Immature natural killer cell (primary cell): ENCODE results near the gene PPP2R2B. TPM values are rescaled to one million over a fixed set of nuclear protein-coding genes. Genes with fewer than 3 reads are reported as not detected.

Experiments
- DNase-seq, 3 donors: peaks; one replicate each; pipeline ENCODE4 v3.0.0; 2022; ENCODE audit warnings: mixed read lengths in 1 of 3
- H3K27ac Mint-ChIP-seq, 6 donors: one replicate each; pipeline ENCODE4 v1.8.0; 2020; ENCODE audit warnings: mixed read lengths in 6 of 6, mild to moderate bottlenecking in 5 of 6, inconsistent platforms in 4 of 6, moderate library complexity in 3 of 6
- H3K27me3 Mint-ChIP-seq, 3 donors: one replicate each; pipeline ENCODE4 v1.8.0; 2020 to 2021; ENCODE audit warnings: low read depth in 3 of 3, mild to moderate bottlenecking in 3 of 3, mixed read lengths in 3 of 3, moderate library complexity in 3 of 3, inconsistent platforms in 1 of 3
- H3K36me3 Mint-ChIP-seq, 3 donors: one replicate each; pipeline ENCODE4 v1.8.0; 2020; ENCODE audit warnings: mixed read lengths in 3 of 3, inconsistent platforms in 2 of 3, mild to moderate bottlenecking in 2 of 3
- H3K4me1 Mint-ChIP-seq, 2 donors: one replicate each; pipeline ENCODE4 v1.8.0; 2020; ENCODE audit warnings: inconsistent platforms in 2 of 2, mild to moderate bottlenecking in 2 of 2, mixed read lengths in 2 of 2, moderate library complexity in 1 of 2
- H3K4me3 Mint-ChIP-seq, 5 donors: one replicate each; pipeline ENCODE4 v1.8.0; 2020; ENCODE audit warnings: mild to moderate bottlenecking in 5 of 5, mixed read lengths in 5 of 5, inconsistent platforms in 3 of 5, moderate library complexity in 3 of 5
- H3K9me3 Mint-ChIP-seq, 6 donors: one replicate each; pipeline ENCODE4 v1.8.0; 2020; ENCODE audit warnings: mild to moderate bottlenecking in 6 of 6, mixed read lengths in 6 of 6, inconsistent platforms in 4 of 6, moderate library complexity in 3 of 6
- polyA plus RNA-seq, 3 donors: library from polyadenylated mRNA; unstranded; fragments of 300-500 nt; fragmentation: Illumina TruSeq; gene quantifications; one replicate each; pipeline ENCODE4 v1.2.3, GENCODE V29; 2021

PPP2R2B gene
- 10 to 100 TPM; 35.6 to 62.3 (median 41.0) TPM for polyA plus RNA-seq

DNA sequence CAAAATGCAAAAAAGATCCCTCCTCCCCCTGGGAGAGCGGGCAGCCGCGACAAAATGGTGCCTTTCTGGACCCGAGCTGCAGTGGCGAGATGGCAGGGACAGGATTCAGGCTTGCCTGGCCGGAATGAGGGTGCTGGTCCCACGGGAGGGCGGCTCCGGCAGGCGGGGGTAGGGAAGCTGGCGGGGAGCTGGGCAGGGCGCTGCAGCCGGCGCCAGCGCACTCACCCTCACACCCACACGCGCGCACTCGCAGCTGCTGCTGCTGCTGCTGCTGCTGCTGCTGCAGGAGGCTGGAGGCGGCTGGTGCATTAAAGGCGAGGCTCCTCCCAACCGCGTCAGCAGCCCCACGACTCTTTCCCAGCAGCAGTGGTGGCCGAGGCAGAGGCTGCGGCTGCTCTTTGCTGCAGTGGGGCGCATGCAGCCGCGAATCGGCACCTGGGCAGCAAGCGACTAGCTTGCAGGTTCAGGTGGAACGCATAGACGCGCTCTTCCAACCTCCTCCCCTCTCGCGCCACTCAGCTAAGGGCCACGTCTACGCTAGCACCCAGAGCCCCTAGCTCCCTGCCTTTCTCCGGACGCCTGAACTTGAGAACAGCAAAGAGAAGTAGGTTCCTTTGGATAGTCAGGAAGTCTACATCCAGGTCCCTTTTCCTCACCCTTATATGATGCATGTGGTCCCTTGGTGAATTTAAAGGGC is at the start of gene PPP2R2B:
PPP2R2B (minus strand) TSS at position 282 of the 697 bp plus-strand sequence.
- no peaks in the 10 kb centered on the region for H3K9me3 Mint-ChIP-seq
- H3K4me3 Mint-ChIP-seq, result peak within 1 kb of the TSS; percentile 96 to 98 (median 97)
- peak; percentile 48 to 71 (median 64) for DNase-seq
- peak within 1 kb of the TSS; percentile 83 to 94 (median 90) for H3K27ac Mint-ChIP-seq
- H3K27me3 Mint-ChIP-seq, result peaks cover 2 to 3% (median 2%) of the 10 kb centered on the region in 3 donors
- peaks cover 0 to 6% (median 3%) of the 10 kb centered on the region in 3 donors for H3K36me3 Mint-ChIP-seq
- H3K4me1 Mint-ChIP-seq, result peaks cover 35 to 44% of the 10 kb centered on the region in 2 donors

DNA sequence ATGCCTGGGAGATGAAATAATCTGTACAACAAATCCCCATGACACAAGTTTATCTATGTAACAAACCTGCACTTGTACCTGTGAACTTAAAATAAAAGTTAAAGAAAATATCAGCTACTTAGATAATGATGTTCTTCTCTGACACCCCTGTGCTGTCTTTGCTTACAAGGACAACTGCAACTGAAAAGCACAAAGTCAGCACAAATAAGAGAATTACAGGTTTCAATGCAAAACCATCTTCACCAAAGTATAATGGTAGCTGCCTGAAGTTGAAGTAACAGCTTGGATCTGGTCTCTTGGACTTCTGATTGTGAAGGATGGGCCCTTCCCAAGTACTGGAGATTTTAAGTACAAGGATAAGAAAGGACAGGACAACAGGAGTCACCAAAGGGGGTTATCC is 45.6 kb upstream of the PPP2R2B start:
- H3K4me3 Mint-ChIP-seq, result no peak overlapping the region
- H3K4me1 Mint-ChIP-seq, result peaks cover 4 to 5% of the 10 kb centered on the region in 2 donors
- peaks cover 0 to 2% (median 2%) of the 10 kb centered on the region in 3 donors for H3K27me3 Mint-ChIP-seq
- no peaks in the 10 kb centered on the region for H3K9me3 Mint-ChIP-seq
- no peaks in the 10 kb centered on the region for H3K36me3 Mint-ChIP-seq
- H3K27ac Mint-ChIP-seq, result no peak overlapping the region
- DNase-seq, result no peak

DNA sequence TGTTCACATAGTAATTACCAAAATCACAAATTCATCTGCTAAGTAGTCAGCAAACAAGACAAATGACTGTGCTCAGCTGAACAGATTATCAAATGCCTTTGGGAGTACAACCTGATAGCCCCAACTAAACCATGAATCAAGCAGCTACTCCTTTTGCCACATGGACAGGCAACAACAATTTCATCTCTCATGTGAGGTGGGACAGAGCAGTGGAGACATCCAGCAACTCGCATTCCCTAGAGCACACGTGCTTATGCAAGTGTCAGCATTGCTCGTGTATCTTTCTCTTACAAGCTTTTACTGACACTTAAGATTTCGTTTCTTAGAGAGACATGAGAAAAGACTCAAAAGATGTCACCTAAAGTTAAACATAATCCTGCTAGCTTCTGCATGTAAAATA is 42.7 kb upstream of the PPP2R2B start:
- Mint-ChIP-seq H3K4me3 (no peak overlapping the region), H3K27ac (no peak overlapping the region), H3K27me3 (peaks cover 0 to 2% (median 0%) of the 10 kb centered on the region in 3 donors), H3K4me1 (peaks cover 15 to 21% of the 10 kb centered on the region in 2 donors), H3K9me3 (no peaks in the 10 kb centered on the region), H3K36me3 (no peaks in the 10 kb centered on the region)
- no peak for DNase-seq

DNA sequence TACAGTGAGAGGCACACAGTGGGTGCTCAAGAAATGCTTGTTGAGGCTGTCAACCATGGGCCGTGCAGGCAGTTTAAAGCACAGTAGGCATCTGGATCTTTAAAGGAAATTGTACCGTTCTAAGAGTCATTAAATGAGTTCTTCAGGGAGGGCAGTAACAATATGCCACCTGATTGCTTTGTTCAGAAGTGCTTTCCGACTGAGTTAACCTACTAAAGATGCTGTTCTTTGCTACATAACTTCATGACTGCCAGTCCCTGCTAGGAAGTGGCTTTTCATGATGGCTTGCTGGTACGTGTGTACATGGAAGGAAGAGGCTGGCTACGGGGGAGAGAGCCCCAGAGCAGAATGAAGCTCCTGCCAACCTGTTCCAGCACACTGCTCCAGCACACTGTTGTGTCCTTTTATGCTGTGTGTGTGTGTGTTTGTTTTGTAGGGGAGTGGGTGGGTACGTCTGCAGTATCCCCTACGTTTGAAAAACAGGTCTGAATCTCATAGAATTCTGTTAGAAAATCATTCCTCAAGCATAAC is 41.9 kb upstream of the PPP2R2B start:
- H3K27me3 Mint-ChIP-seq, result peaks cover 0 to 4% (median 0%) of the 10 kb centered on the region in 3 donors
- H3K4me1 Mint-ChIP-seq, result peaks cover 24 to 29% of the 10 kb centered on the region in 2 donors
- no peak overlapping the region for H3K27ac Mint-ChIP-seq
- no peak for DNase-seq
- no peak overlapping the region for H3K4me3 Mint-ChIP-seq
- no peaks in the 10 kb centered on the region for H3K36me3 Mint-ChIP-seq
- no peaks in the 10 kb centered on the region for H3K9me3 Mint-ChIP-seq

DNA sequence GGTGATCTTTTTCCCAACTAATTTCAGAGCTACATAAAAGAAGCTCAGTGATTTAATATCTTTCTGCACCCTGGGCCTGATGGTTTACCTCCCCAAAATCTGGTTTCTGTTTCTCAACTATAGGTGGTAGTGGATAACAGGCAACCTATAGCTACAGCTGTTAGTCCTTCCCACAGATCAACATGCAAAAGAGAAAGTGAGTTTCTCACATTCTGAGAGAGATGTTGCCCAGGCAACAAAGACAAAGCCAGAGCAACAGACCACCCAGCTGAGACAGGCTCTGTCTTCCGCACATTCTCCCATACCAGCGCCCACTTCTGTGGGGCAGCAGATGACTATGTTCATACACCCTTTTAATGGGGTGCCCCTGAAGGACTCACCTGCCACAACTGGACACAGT is 40.7 kb upstream of the PPP2R2B start:
- Mint-ChIP-seq H3K27ac (peak overlapping the region in 5 of 6 donors; percentile 1 to 54 (median 46)), H3K27me3 (peaks cover 0 to 8% (median 0%) of the 10 kb centered on the region in 3 donors), H3K36me3 (no peaks in the 10 kb centered on the region), H3K4me1 (peaks cover 32 to 39% of the 10 kb centered on the region in 2 donors), H3K9me3 (no peaks in the 10 kb centered on the region), H3K4me3 (no peak overlapping the region)
- peak; percentile 36 to 39 (median 38) for DNase-seq

DNA sequence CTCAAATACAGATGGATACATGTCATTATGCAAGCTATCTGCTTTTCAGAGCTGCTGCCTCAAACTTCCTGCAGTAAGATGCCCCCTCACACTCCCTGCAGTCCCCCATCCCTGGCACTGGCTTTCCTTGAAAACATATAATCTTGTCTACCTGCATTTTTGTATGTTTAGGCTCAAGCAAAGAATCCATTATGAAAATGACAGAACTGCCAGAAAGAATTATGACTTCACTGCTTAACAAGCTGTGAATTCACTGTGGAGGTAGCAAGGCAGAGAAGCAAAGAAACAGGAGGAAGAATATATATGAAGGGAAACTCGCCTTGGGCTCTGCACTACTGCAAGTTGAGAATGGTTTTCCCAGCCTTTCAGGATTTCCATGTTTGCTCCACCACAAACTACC is 39.4 kb upstream of the PPP2R2B start:
- peaks cover 0 to 8% (median 0%) of the 10 kb centered on the region in 3 donors for H3K27me3 Mint-ChIP-seq
- H3K9me3 Mint-ChIP-seq, result no peaks in the 10 kb centered on the region
- no peak for DNase-seq
- no peaks in the 10 kb centered on the region for H3K36me3 Mint-ChIP-seq
- H3K4me3 Mint-ChIP-seq, result no peak overlapping the region
- no peak overlapping the region for H3K27ac Mint-ChIP-seq
- peaks cover 32 to 40% of the 10 kb centered on the region in 2 donors for H3K4me1 Mint-ChIP-seq

DNA sequence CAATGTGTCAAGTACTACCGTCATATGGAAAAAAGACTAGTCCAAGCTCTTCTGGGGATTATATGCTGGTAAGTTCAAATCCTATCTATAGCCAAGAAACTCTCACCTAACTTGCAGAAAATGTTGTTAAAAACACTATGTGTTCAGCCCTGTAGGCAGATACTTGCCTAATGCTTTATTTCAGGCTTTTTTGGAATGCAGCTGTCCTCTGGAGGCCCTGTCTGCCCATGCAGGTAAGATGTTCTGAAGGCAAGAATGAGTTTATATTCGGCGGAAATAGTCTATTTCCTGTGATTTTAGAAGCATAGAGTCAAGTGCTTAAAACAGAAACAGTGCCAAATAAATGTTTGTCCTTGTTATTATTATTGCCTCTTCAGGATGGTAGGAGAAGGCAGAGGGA is 34.3 kb upstream of the PPP2R2B start:
- no peak for DNase-seq
- Mint-ChIP-seq H3K27me3 (peaks cover 0 to 6% (median 0%) of the 10 kb centered on the region in 3 donors), H3K4me3 (peak overlapping the region in 1 of 5 donors; percentile 9), H3K27ac (no peak overlapping the region), H3K36me3 (no peaks in the 10 kb centered on the region), H3K9me3 (no peaks in the 10 kb centered on the region), H3K4me1 (peaks cover 25 to 40% of the 10 kb centered on the region in 2 donors)

DNA sequence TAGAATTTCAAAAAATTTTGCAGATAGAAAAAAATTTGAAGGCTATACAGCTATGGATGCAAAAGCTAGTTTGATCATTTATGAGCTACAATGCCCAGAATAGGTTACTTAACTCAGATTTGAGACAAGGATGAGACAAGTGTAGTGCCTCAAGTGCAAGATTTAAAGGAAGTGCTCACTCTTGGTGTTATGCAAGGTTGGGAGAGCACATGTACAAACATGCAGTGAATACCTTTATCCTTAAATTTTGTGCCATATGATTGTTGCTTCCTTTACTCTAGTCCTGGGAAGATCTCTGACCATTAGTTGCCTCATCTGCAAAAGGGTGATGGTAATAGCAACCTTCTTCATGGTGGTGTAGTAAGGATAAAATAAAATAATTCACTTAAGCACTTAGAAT is 31.7 kb upstream of the PPP2R2B start:
- Mint-ChIP-seq H3K27ac (no peak overlapping the region), H3K9me3 (peaks cover 0 to 2% (median 0%) of the 10 kb centered on the region in 6 donors), H3K4me1 (peaks cover 11 to 19% of the 10 kb centered on the region in 2 donors), H3K36me3 (no peaks in the 10 kb centered on the region), H3K27me3 (peaks cover 0 to 2% (median 0%) of the 10 kb centered on the region in 3 donors), H3K4me3 (no peak overlapping the region)
- no peak for DNase-seq

DNA sequence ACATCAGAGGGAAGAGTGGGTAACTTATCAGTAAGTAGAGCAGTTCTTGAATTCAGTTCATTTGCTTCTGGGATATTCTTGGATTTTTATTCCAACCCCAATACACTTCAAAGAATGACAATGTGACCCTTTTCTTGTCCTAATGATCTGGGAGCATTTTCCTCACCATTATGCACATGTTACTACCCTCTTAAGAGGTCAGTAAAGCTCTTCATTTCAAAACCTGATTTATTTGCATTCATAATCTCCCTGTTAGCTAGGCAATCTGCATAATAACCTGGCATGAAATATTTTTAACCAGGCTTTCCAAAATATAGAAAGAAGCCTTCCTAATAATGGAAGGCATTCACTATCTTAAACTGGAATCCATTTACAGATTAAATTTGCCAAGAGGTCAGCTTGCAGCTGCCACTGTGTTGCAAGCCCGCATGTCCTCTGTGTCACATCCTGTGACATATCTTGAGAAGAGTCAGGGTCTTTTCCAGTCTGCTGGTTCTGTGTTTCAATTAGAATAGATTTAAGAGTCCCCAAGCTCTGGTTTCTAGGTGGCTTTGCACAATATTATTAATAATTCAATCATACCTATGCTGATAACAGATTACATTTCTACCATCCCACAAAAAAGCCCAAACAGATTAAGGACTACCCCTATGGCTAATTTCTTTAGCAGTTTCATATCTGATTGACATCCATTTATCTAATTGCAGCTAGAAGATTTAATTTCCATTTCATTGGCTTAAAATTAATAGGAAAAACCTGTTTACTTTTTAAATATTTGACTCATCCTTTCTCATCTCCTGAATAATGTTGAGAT is 30.9 kb upstream of the PPP2R2B start:
- no peak for DNase-seq
- Mint-ChIP-seq H3K27me3 (no peaks in the 10 kb centered on the region), H3K4me1 (peaks cover 5 to 11% of the 10 kb centered on the region in 2 donors), H3K27ac (no peak overlapping the region), H3K9me3 (peaks cover 0 to 2% (median 0%) of the 10 kb centered on the region in 6 donors), H3K36me3 (no peaks in the 10 kb centered on the region), H3K4me3 (no peak overlapping the region)

DNA sequence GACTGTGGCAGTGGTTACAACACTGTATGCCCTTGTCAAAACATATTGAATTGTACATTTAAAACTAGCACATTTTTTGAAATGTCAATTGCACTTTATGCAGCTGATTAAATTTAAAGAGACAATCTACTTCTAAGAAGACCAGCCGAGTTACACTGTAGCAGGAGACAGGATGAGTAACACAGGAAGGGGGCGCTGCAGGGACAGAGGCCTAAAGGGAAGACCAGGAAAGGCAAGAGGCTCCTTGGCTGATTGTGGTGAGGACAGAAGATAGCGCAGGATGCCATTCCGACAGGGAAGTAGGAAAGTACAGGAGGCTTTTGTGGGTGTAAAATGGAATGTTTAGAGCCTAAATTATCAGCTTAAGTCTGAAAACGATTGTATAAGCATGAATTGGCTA is 28.2 kb upstream of the PPP2R2B start:
- Mint-ChIP-seq H3K9me3 (peaks cover 0 to 2% (median 0%) of the 10 kb centered on the region in 6 donors), H3K4me3 (no peak overlapping the region), H3K27ac (no peak overlapping the region), H3K4me1 (peaks cover 0 to 2% of the 10 kb centered on the region in 2 donors), H3K27me3 (peaks cover 0 to 2% (median 0%) of the 10 kb centered on the region in 3 donors), H3K36me3 (no peaks in the 10 kb centered on the region)
- DNase-seq, result no peak

DNA sequence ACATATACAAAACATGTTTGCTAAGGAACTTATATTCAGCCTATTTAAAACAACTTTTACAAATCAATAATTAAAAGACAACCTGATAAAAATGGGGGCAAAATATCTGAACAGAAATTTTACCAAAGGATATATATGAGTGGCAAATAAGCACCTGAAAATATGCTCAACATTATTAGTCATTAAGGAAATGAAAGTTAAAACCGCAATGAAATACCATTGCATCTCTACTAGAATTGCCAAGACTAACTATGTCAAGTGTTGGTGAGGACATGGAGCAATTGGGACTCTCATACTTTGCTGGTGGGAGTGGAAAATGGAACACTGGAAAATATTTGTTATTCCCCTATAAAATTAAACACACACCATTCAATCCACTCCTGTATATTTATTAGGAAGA is 26.3 kb upstream of the PPP2R2B start:
- H3K27me3 Mint-ChIP-seq, result peaks cover 0 to 4% (median 0%) of the 10 kb centered on the region in 3 donors
- no peak overlapping the region for H3K27ac Mint-ChIP-seq
- no peak for DNase-seq
- H3K4me1 Mint-ChIP-seq, result no peaks in the 10 kb centered on the region
- no peaks in the 10 kb centered on the region for H3K36me3 Mint-ChIP-seq
- H3K9me3 Mint-ChIP-seq, result peaks cover 0 to 2% (median 0%) of the 10 kb centered on the region in 6 donors
- no peak overlapping the region for H3K4me3 Mint-ChIP-seq

DNA sequence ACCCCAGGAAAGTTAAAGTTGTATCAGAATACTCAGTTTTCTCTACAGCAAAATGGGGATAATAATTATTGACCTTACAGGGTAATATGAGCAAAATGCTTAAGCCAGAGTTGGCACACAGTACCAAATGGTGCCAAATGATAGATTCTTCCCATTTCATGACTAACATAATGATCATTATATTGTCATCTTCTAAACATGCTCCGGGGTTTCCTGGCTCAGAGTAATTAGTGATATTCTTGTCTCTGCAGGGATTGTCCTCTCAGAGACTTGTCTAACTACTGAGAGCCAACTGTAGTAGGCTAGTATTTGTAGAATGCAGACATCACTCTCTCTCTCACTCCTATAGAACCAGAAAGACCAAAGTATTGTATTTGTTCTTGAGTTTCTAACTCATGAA is 25.2 kb upstream of the PPP2R2B start:
- H3K27me3 Mint-ChIP-seq, result peaks cover 0 to 4% (median 0%) of the 10 kb centered on the region in 3 donors
- no peak overlapping the region for H3K4me3 Mint-ChIP-seq
- no peaks in the 10 kb centered on the region for H3K36me3 Mint-ChIP-seq
- no peak overlapping the region for H3K27ac Mint-ChIP-seq
- H3K9me3 Mint-ChIP-seq, result peaks cover 0 to 2% (median 0%) of the 10 kb centered on the region in 6 donors
- no peaks in the 10 kb centered on the region for H3K4me1 Mint-ChIP-seq
- no peak for DNase-seq

DNA sequence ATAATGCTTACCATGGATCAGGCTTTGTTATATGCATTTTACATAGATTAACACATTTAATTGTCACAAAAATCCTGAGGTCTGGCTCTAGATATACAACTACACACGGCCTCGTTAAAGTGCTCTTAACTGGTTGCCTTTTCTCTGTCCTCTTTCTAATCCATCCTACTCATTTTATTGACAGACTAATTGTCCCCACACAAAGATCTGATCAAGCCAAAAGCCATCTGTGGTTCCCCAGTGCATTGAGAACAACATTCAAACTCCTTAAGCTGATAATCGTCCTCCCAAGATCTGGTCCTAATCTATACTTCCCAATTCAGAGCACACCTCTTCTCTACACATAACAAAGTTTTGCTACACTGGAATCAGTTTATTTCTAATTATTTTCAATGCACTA is 23.9 kb upstream of the PPP2R2B start:
- Mint-ChIP-seq H3K4me3 (no peak overlapping the region), H3K36me3 (no peaks in the 10 kb centered on the region), H3K4me1 (no peaks in the 10 kb centered on the region), H3K27ac (no peak overlapping the region), H3K27me3 (peaks cover 0 to 4% (median 0%) of the 10 kb centered on the region in 3 donors), H3K9me3 (peaks cover 0 to 2% (median 0%) of the 10 kb centered on the region in 6 donors)
- no peak for DNase-seq

DNA sequence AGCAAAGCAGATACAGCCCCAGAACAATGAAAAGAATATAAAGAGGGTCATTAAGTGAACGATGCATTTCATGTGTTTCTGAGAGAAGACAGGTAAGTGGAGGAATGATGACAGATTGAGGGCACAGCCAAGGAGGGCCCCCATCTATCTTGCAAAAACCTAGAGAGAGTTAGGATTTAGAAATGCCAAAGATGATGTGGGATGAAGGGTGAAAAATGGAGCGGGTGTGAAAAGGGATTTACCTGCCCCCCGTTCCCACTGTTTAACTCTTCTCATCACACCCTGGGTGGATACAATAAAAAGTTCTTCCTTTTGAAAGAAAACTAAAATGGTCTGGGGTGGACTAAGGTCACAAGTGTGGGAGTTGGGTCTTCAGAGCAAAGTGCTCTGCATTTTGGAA is 18.5 kb upstream of the PPP2R2B start:
- Mint-ChIP-seq H3K27ac (no peak overlapping the region), H3K4me1 (peaks cover 31 to 37% of the 10 kb centered on the region in 2 donors), H3K27me3 (peaks cover 3 to 4% (median 3%) of the 10 kb centered on the region in 3 donors), H3K4me3 (no peak overlapping the region), H3K36me3 (no peaks in the 10 kb centered on the region), H3K9me3 (peaks cover 0 to 2% (median 0%) of the 10 kb centered on the region in 6 donors)
- no peak for DNase-seq
